GM21526 (cell line): ENCODE data around the gene FILIP1L.

Experiments used
- ATAC-seq: cut with Tn5 transposase; IDR thresholded peaks from one replicate; pipeline ENCODE4 v1.9.1; 2021; ENCODE audit warnings: moderate library complexity; ENCODE audit not compliant: unreplicated experiment, low FRiP score

The FILIP1L gene

DNA sequence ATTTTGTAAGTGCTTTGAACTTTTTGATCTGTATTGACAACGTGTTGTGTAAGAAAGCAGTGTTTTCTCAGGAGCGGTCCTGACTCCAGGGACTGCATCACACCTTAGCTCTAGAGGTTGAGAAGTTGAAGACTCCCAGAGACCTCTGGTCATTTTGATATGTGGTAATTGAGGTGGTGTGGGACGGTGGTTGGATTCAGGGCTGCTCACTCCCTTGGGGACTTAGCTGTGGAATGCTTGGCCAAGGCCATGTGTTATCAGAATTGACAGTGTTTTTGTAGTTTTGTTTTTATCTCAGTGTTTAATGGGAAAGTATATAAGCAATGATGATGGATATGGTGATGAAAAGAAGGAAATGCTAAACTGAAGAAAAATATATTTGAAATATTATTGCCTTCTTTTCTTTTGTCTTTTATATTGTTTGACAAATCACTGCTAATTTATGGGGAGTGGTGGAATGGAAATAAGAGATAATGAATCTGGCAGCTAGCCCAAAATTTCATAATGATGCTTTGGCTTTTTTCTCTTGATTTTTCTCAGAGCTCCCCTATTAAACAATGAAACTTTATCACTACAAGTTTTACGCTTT lies 280.6 kb downstream of the FILIP1L start:
- no peak for ATAC-seq

DNA sequence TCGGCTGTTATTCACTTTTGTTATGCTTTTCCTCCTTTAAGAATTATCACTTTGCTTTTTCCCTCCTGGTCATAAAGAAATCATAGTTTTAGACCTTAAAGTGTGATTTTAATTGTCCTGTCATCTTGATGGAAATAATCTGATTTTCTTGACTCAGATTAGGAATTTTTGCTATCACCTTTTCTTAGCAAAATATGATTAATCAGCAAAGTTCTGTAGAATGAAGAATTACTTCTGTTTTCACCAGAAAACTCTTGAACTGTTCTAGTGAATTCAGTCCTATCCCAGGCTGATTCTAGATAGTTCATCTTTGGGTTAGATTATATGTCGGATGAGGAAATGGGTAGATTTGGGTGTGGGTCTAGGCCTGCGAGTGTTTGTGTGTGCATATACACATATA lies 284.5 kb downstream of the FILIP1L start:
- ATAC-seq, result no peak

DNA sequence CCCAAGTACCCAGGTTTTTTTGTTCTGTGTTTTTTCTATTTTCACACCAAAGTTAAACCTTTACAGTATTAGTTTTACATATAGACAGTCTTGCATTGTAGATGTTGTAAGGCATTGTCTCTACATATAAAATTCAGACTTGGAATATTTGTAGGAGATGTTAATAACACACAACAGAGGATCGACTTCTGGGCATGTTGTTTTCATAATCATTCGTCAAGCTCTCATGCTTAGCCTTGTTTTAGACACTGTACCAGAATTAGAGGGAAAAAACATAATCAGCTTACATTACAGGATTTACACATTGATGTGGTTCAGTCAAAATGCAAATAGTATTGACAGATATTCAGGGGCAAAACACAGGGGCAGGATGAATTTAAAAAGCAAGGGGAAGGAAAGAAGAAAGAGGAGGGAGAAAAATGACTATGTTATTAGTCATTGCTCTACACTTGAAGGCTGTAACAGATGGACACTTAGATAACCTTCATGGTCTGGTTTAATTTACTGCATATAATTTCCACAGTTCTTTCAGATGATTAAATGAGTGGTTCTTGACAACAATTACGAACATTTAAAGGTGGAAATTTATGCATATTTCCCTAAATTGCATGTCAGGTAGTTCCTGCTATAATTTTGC lies 289.2 kb downstream of the FILIP1L start:
- no peak for ATAC-seq

DNA sequence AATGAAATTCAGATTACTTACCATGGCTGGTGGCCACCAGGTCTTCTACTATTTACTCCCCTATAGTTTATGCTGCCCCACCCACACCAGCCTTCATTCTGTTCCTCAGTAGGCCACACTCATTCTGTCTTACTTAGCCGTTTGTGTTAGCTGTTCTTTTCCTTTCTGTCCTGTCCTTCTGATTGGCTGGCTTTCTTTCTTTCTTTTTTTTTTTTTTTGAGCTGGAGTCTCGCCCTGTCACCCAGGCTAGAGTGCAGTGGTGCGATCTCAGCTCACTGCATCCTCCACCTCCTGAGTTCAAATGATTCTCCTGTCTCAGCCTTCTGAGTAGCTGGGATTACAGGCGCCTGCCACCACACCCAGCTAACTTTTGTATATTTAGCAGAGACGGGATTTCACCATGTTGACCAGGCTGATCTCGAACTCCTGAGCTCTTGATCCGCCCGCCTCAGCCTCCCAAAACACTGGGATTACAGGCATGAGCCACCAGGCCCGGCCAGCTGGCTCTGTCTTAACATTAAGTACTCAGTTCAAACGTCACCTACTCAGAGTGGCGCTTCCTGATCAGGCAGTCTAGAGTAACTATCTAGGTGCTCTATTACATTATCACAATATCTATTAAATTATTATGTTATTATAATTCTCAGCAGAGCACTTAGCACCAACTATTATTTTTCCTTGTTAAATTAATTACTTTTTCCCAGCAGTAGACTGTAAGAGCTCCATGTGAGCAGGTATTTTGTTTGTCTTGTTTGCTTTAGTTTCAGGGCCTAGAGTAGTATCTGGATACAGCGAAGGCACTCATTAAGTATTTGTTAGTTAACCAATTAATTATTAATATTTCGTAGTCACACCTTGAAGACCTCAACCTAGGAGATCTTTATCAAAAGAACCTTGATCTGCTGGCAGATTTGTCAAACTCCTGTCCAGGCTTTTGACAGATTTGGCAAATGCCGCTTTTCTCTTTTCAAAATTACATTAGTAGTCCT lies 290.3 kb downstream of the FILIP1L start:
- no peak for ATAC-seq

DNA sequence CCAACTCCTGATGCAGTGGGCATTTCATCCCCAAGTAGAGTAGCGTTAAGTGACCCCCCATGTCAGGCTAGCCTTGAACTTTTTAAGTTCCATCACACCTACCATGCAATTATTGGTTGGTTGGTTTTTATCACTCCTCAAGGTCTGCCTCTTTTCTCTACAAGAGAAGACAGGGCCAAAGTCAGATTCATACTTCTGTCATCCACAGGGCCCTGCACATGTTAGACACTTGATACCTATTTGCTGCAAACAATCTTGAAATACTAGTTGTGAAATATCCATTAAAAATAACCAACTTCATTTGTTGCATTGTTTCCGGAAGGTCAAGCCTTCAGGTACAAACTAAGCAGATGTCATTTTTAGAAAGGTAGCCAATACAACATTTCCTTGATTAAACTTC lies 295.5 kb downstream of the FILIP1L start:
- ATAC-seq, result no peak

DNA sequence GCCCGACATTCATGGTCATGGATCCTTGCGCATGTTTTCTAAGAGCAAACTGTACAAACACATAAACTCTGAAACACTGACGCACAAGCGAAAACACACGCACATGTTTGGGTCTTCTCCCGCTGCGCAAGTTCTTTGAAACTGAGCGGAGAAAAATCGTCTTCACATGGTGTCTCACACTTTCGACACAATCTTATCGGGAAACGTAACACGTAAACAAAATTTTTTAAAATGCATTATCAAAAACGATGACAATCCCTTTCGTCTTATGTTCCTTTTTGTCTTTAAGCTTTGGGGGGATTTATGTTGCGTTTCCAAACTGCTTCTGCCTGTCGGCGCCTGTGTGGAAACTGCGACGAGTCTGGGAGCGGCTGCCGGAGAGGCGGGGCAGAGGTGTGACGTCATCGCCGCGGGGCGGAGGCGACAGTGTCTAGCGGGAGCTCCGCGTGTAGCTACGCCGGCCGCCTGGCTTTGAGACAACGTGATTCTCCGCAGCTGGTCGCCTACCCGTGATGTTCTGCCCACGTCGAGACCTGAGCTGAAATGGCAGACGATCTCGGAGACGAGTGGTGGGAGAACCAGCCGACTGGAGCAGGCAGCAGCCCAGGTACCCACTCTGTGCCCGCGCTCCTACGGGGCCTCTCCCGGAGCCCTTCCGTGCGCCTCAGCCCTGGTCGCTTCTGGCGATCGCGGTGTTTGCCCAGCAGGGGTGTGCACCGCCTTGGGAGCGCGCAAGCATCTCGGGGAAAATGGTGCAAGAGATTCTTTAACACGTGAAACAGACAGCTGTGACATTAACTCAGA lies 296.7 kb downstream of the FILIP1L start, which contains the start of gene CMSS1:
Gene CMSS1, plus strand, starts transcription at position 426 of the 804 bp plus-strand sequence.
- peak; percentile 98 for ATAC-seq

DNA sequence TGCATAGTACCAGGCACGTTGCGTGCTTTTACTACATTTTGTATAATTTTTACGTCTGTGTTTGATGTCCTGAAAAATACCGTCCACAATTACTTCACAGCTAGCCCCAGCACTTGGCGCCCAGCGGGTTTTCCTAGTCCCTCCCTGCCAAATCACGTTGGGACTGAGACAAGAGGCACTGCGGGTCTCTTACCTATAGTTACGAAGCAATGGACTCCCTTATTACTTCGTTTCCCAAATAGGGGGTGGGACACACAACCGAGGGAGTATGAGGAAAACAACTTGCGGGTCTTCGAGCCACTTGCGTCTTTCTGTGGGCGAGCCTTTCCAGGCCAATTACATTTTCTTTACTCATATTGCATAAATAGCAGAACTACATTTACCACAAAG lies 297.3 kb downstream of the FILIP1L start:
- ATAC-seq, result no peak

DNA sequence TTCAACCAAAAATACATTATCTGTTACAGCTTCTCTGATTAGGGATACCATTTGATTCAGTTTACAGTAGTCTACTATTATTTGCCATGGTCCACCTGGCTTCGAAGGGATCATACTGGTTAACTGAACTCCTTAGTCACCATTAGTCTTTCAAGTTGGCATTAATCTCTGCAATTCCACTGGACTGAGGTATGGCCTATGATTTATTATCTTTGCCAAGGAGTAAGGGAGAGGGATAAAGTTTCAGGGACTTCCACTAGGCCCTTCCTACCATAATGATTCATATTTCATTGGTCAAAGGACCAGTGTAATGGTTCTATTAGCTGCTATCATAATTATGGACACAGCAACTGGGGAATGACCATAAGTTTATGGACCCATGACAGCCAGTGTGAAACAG lies 303.9 kb downstream of the FILIP1L start:
- no peak for ATAC-seq

DNA sequence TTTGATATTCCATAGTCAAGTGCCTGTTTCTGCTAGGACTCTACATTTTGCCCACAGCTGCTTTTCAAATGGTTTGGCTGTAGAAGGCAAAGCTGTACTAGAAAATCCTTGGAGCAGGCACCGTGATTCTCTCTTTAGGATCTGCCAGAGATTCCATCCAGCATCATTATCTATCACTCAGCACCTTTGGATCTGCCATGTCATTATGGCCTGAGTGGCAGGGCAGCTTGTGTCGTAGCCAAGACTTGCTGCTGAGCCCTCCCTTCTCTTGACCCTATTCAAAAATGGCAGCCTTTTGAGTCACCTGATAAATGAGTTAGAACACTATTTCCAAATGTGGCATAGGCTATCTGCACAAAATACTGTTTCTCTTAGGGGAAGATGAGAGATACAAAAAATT lies 304.7 kb downstream of the FILIP1L start:
- ATAC-seq, result no peak

DNA sequence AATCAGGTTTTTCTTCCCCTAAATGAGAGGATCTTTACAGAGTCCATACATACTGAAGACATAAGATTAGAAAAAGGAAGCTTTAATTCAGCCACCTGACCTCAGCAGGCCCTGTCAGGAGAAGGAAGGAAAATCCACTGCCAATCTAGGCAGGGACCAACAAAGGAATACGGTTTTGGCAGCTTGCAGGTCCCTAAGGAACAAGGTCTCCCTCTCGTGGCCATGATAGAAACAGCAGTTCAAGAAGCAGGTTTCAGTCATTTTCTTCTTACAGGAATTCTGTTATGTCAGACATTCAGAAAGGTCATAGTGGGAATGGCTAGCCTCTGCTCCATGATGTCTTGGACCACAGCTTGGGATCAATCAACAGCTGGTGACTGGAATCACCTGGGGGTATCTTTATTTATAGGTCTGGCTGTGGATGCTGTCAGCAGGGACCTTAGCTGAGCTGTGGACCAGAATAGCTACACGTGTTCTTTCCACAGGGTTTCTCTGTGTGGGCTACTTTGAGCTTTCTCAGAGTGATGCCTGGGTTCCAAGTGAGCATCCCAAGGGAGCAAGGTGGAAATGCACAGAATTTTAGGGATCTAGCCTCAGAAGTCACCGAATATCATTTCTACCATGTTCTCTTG lies 306.0 kb downstream of the FILIP1L start:
- peak; percentile 69 for ATAC-seq

DNA sequence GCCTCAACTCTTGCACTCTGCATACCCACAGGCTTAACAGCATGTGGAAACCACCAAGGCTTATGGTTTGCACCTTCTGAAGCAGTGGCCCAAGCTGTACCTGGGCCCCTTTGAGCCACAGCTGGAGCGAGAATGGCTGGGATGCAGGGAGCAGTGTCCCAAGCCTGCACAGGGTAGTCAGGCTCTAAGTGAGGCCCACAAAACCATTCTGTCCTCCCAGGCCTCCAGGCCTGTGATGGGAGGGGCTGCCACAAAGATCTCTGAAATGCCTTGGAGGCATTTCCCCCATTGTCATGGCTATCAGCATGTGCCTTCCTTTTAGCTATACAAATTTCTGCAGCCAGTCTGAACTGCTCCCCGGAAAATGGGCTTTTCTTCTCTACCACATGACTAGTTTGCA lies 309.1 kb downstream of the FILIP1L start:
- no peak for ATAC-seq

DNA sequence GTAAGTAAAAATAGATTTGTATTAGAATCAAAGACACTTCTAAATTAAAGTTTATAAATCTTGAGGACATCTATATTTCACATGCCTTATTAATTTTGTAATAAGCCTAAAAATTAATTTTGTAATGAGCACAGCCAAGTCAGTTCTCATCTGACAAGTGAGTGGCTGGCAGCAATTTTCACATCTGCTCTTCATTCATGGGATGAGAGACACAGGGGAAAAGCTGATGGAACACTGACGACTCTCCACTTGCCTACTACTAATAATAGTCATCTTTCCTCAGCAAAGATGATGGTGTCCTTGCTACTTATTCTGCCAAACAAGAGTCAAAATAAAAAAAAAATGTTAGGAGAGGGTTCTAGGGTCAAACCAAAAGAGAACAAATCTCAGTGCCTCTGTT lies 311.0 kb downstream of the FILIP1L start:
- ATAC-seq, result no peak

DNA sequence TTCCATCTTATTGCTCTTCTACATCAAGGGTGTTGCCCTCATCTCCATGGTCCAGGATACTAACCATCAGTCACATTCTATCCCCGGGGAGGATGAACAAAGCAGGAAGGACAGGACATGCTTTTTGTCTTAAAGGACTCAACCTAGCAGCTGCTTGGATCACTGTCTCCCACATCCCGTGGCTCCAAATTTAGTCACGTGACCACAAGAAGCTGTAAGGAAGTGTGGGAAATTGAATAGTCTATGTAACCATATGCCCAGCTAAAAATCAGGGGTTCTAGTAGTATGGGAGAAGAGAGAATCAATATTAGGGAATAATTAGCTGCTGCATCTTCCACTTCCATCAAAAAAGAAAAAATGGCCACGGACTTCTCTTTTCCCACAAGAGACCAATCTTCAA lies 314.9 kb downstream of the FILIP1L start:
- no peak for ATAC-seq

DNA sequence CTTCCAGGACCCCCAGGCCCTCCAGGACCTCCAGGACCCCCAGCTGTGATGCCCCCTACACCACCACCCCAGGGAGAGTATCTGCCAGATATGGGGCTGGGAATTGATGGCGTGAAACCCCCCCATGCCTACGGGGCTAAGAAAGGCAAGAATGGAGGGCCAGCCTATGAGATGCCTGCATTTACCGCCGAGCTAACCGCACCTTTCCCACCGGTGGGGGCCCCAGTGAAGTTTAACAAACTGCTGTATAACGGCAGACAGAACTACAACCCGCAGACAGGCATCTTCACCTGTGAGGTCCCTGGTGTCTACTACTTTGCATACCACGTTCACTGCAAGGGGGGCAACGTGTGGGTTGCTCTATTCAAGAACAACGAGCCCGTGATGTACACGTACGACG lies 318.7 kb downstream of the FILIP1L start:
- no peak for ATAC-seq

DNA sequence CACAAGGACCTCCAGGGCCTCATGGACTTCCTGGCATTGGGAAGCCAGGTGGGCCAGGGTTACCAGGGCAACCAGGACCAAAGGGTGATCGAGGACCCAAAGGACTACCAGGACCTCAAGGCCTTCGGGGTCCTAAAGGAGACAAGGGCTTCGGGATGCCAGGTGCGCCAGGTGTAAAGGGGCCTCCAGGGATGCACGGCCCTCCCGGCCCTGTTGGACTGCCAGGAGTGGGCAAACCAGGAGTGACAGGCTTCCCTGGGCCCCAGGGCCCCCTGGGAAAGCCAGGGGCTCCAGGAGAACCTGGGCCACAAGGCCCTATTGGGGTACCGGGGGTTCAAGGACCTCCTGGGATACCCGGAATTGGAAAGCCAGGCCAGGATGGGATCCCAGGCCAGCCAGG lies 319.8 kb downstream of the FILIP1L start:
- ATAC-seq, result no peak

DNA sequence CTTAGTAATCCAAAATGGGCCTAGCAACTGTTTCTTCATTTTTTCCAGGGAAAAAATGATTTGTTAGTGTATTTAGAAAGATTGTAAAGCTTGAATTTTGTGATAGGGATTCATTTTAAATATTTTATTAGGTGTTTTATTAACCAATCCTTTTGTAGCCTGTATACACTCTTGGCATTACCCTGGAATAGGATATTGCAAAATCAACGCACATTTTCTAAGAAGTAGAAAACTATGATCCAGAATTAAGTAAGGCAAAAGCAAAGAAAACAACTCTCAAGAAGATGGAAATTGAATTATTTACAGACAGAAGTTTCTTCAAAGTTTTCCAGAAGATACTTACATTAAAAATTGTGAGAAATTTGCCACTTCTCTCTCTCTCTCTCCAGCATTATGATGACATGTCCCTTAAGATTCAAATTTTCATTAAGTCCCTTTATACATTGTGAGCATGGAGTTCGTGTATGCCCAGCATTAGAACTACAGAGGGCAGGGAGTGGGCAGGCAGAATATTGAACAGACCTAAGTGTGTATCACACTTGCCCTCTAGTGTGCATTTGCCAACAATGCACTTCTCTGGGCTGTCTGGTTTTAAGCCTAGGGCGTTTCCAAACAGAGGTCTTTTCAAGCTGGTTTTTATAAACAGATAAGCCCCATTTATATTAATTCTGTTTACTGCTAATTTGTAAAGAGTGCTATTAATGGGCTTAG lies 325.1 kb downstream of the FILIP1L start:
- peak; percentile 95 for ATAC-seq
